HepG2 (cell line): ENCODE measurements around the gene STRN3. TPM values are rescaled to one million over a fixed set of nuclear protein-coding genes. Genes with fewer than 3 reads are reported as not detected.

Source experiments
- ATAC-seq: fragments of 200-7000 bp; cut with Tn5 transposase; 3 replicates; pipeline ENCODE4 v1.9.1; 2020; ENCODE audit warnings: mild to moderate bottlenecking, moderate library complexity
- BruUV-seq: library from RNA; stranded (reverse); fragments of 400-500 nt; replicated peaks from 2 replicates; lab custom pipeline; 2021; lab: Mats Ljungman, UMichigan
- CTCF ChIA-PET: fragments of 300-600 bp; formaldehyde crosslinking; extraction: SDS; loops from one replicate; lab custom pipeline; 2021; ENCODE audit warnings: low total read pairs, inconsistent platforms, low intra/inter-chr PET ratio; lab: Yijun Ruan, JAX
- POLR2A ChIA-PET: fragments of 350-600 bp; sonication (Branson Sonifier 250); formaldehyde crosslinking; loops from one replicate; lab custom pipeline; 2020; ENCODE audit warnings: antibody characterized with exemption, inconsistent platforms; lab: Yijun Ruan, JAX
- DNase-seq: peaks from one replicate; pipeline ENCODE4 v3.0.0-alpha.2; 2015; ENCODE audit warnings: low spot score
- FAIRE-seq: peaks from 3 replicates; lab custom pipeline; 2011; peaks lifted over from hg19 to GRCh38; lab: Jason Lieb, UNC
- H2AFZ ChIP-seq: one replicate; pipeline ENCODE4 v1.6.1; 2011; ENCODE audit warnings: low read length, inconsistent platforms
- H3K27ac ChIP-seq: fragments of 300-600 bp; 3 replicates; pipeline ENCODE4 v1.8.0; 2011; ENCODE audit warnings: mixed run types, mild to moderate bottlenecking, mixed read lengths, low read length, inconsistent platforms; ENCODE audit not compliant: insufficient read depth; ENCODE audit errors: extremely low read length
- H3K27me3 ChIP-seq, 2 experiments: fragments of 200-600 bp in 1 of 2; 2 replicates in 1 of 2; 3 replicates in 1 of 2; pipeline versions ENCODE4 v1.6.0 to v1.8.0; 2011; ENCODE audit warnings: low read length in 2 of 2, mild to moderate bottlenecking in 2 of 2, moderate library complexity in 2 of 2, inconsistent platforms in 1 of 2; ENCODE audit not compliant: insufficient read depth in 2 of 2, control insufficient read depth in 1 of 2
- H3K36me3 ChIP-seq, 2 experiments: fragments of 200-600 bp in 1 of 2; replicated peaks in 1 of 2; 2 replicates in 1 of 2; 3 replicates in 1 of 2; pipeline versions ENCODE4 v1.5.1 to v1.8.0; 2011; ENCODE audit warnings: low read length in 2 of 2, inconsistent platforms in 1 of 2; ENCODE audit not compliant: insufficient read depth in 2 of 2, control insufficient read depth in 1 of 2
- H3K4me1 ChIP-seq: 2 replicates; pipeline ENCODE4 v1.5.1; 2012; ENCODE audit warnings: low read length, inconsistent platforms; ENCODE audit not compliant: insufficient read depth
- H3K4me2 ChIP-seq: 2 replicates; pipeline ENCODE4 v1.6.0; 2011; ENCODE audit warnings: low read depth, low read length, inconsistent platforms
- H3K4me3 ChIP-seq, 3 experiments: fragments of 200-600 bp in 1 of 3; sonication (generic), shearing (Covaris generic) in 1 of 3; replicated peaks in 1 of 3; 2 replicates each; pipeline ENCODE4 v1.5.1; 2011 to 2016; ENCODE audit warnings: low read length in 3 of 3, inconsistent platforms in 2 of 3, low read depth in 2 of 3, mild to moderate bottlenecking in 2 of 3, control low read depth in 1 of 3, mixed read lengths in 1 of 3; ENCODE audit not compliant: insufficient read depth in 1 of 3
- H3K79me2 ChIP-seq: one replicate; pipeline ENCODE4 v1.6.1; 2011; ENCODE audit warnings: low read length, inconsistent platforms; ENCODE audit not compliant: insufficient read depth
- H3K9ac ChIP-seq: 2 replicates; pipeline ENCODE4 v1.6.0; 2011; ENCODE audit warnings: mild to moderate bottlenecking, low read depth, low read length, inconsistent platforms; ENCODE audit not compliant: insufficient read depth
- H3K9me3 ChIP-seq: 2 replicates; pipeline ENCODE4 v1.5.1; 2012; ENCODE audit warnings: mild to moderate bottlenecking, low read length
- H4K20me1 ChIP-seq: 2 replicates; pipeline ENCODE4 v1.6.0; 2011; ENCODE audit warnings: inconsistent platforms, mild to moderate bottlenecking, low read length, moderate library complexity; ENCODE audit not compliant: insufficient read depth
- FOXM1 ChIP-seq: sonication (generic); formaldehyde crosslinking; IDR thresholded peaks from 2 replicates; pipeline ENCODE4 v1.5.0; 2020; ENCODE audit warnings: missing genetic modification reagents
- KLF16 ChIP-seq, 2 experiments: sonication (generic) in 1 of 2; formaldehyde crosslinking in 1 of 2; IDR thresholded peaks; 2 replicates each; pipeline versions ENCODE4 v1.6.1 to v1.8.0; 2016 to 2023; ENCODE audit warnings: missing genetic modification reagents in 2 of 2, missing compliant biosample characterization in 1 of 2
- MAFK ChIP-seq, 2 experiments: IDR thresholded peaks in 1 of 2; conservative IDR thresholded peaks in 1 of 2; 2 replicates each; pipeline ENCODE4 v1.6.1; 2011; ENCODE audit warnings: improper control_type of control experiment in 2 of 2, low read length in 2 of 2
- PHF5A ChIP-seq: IDR thresholded peaks from one replicate; pipeline ENCODE4 v1.6.1; 2018; ENCODE audit warnings: low read depth, missing genetic modification reagents; ENCODE audit not compliant: unreplicated experiment
- SETDB1 ChIP-seq: sonication (generic); formaldehyde crosslinking; IDR thresholded peaks from 2 replicates; pipeline ENCODE4 v1.5.1; 2020; ENCODE audit warnings: missing genetic modification reagents, mild to moderate bottlenecking, borderline replicate concordance
- SRSF9 ChIP-seq: fragments of 200-400 bp; formaldehyde crosslinking; IDR thresholded peaks from 2 replicates; pipeline ENCODE4 v1.6.1; 2018; ENCODE audit warnings: borderline replicate concordance, mild to moderate bottlenecking, low read depth, low read length; ENCODE audit not compliant: insufficient read depth, poor library complexity, severe bottlenecking
- ZNF234 ChIP-seq: sonication (generic); formaldehyde crosslinking; conservative IDR thresholded peaks from 2 replicates; pipeline ENCODE4 v1.5.1; 2020; ENCODE audit warnings: mild to moderate bottlenecking, missing genetic modification reagents
- ZNF687 ChIP-seq: sonication (generic); formaldehyde crosslinking; IDR thresholded peaks from 2 replicates; pipeline ENCODE4 v1.5.1; 2020; ENCODE audit warnings: mild to moderate bottlenecking, missing genetic modification reagents, moderate library complexity
- WGBS: methylation state at CpG from one replicate; pipeline ENCODE4 v1.1.6; 2017; ENCODE audit warnings: low lambda C conversion rate; 5-methylcytosine and 5-hydroxymethylcytosine counted together
- in situ Hi-C: cut with HindIII; loops from 2 replicates; pipeline ENCODE4 v1.10.0; 2017; ENCODE audit warnings: low pct_unique_long_range_greater_than_20kb; ENCODE audit not compliant: extremely low pct_ligation_motif_present
- intact Hi-C: fragments of 100-400 bp; cut with micrococcal nuclease; formaldehyde crosslinking; loops from one replicate; pipeline ENCODE4 v1.10.0; 2022; ENCODE audit not compliant: unreplicated experiment
- polyA plus RNA-seq, 8 experiments: library from polyadenylated mRNA; depleted of rRNA in 3 of 8; stranded (reverse) in 7 of 8; unstranded in 1 of 8; fragments of >200 nt; fragmentation: Illumina TruSeq in 4 of 8; extraction: Trizol in 4 of 8; gene quantifications; 2 replicates each; pipeline versions ENCODE4 v1.2.1 to v1.2.3, GENCODE V29; 2011 to 2016; ENCODE audit warnings: low read depth in 4 of 8, missing spikeins in 1 of 8, mixed read lengths in 1 of 8; ENCODE audit not compliant: insufficient read depth in 1 of 8
- total RNA-seq, 5 experiments: library from RNA; depleted of rRNA; stranded (reverse); fragments of >200 nt; fragmentation: Illumina TruSeq; extraction: Trizol; gene quantifications; 2 replicates each; pipeline ENCODE4 v1.2.3, GENCODE V29; 2016; ENCODE audit warnings: low read depth in 1 of 5
- TF ChIP-seq, protein P1 (sequence below): sonication (generic); formaldehyde crosslinking; IDR thresholded peaks from 2 replicates; pipeline ENCODE4 v1.4.0; 2020; ENCODE audit warnings: mild to moderate bottlenecking, low read depth, missing genetic modification reagents
- TF ChIP-seq, protein P2 (sequence below): sonication (generic); formaldehyde crosslinking; IDR thresholded peaks from 2 replicates; pipeline ENCODE4 v1.4.0; 2020; ENCODE audit warnings: missing genetic modification reagents, mild to moderate bottlenecking, borderline replicate concordance

Gene STRN3
- total and polyA plus RNA-seq, 2 of the 13 experiments (the other 11 are each of a cell fraction or from before 2014, with no cell fraction given), result 49.4 to 123 TPM

DNA sequence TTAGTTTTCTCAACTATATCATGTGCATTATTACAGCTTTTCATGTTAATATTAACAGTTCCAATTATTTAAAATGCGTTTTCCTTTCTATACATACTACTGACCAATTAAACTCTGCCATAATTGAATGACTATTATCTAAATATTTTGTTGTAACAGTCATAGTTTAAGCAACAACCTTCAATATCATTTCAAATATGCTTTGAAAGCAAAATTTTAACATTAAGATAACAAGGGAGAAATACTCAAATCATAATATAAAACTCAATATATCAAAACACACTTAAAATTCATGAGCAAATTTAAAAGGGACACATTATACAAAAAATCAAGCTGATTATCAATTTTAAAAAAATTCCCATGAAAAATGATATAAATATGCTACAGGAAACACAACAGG lies 111.4 kb downstream of the STRN3 start:
- Histone ChIP-seq H3K36me3 (peaks cover 16 to 39% of the 10 kb centered on the region in 2 experiments), H3K4me2 (no peak overlapping the region), H3K4me3 (no peak overlapping the region), H2AFZ (no peak overlapping the region), H3K9me3 (no peaks in the 10 kb centered on the region), H4K20me1 (no peaks in the 10 kb centered on the region), H3K27ac (no peak overlapping the region), H3K4me1 (no peaks in the 10 kb centered on the region), H3K79me2 (no peaks in the 10 kb centered on the region), H3K9ac (no peak overlapping the region), H3K27me3 (no peaks in the 10 kb centered on the region)
- no peak for FAIRE-seq
- in situ Hi-C loops, result no loop called here
- no TSS peak for BruUV-seq
- intact Hi-C loops, result no loop called here
- 94% methylated on average over 1 of the region's 1 CpG for WGBS
- POLR2A ChIA-PET, result interaction anchor here (1.4 kb wide), 1 partner anchor 41 kb away, joined by 3 read pairs; the partner anchor contains the start of gene COCH
- no peak for ATAC-seq
- CTCF ChIA-PET, result no interaction called here
- TF ChIP-seq SRSF9 (peak; percentile 37), MAFK (conservative IDR thresholded peaks at IDR 0.05 in 1 of 2, IDR thresholded peaks at IDR 0.05 in 1 of 2; ENCODE audit: low read length in 2 of 2) (peak; percentile 58 to 60)
- TF ChIP-seq, protein P1, sequence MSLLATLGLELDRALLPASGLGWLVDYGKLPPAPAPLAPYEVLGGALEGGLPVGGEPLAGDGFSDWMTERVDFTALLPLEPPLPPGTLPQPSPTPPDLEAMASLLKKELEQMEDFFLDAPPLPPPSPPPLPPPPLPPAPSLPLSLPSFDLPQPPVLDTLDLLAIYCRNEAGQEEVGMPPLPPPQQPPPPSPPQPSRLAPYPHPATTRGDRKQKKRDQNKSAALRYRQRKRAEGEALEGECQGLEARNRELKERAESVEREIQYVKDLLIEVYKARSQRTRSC (CRISPR knock-in tag), result no peak
- no peak for DNase-seq

GRCh38 chr14:30908826-30909225 lies 117.4 kb downstream of the STRN3 start:
- FAIRE-seq, result no peak
- in situ Hi-C loops (no loop called here), intact Hi-C loops (no loop called here)
- 92% methylated on average over 2 of the region's 2 CpGs for WGBS
- Histone ChIP-seq H3K4me2 (no peak overlapping the region), H3K9ac (no peak overlapping the region), H3K4me3 (no peak overlapping the region), H3K27ac (no peak overlapping the region), H4K20me1 (no peaks in the 10 kb centered on the region; the same call in 1 of the 2 replicates), H3K79me2 (no peaks in the 10 kb centered on the region), H2AFZ (no peak overlapping the region), H3K4me1 (peaks cover 6% of the 10 kb centered on the region), H3K27me3 (no peaks in the 10 kb centered on the region), H3K36me3 (peaks cover 35 to 83% of the 10 kb centered on the region in 2 experiments), H3K9me3 (no peaks in the 10 kb centered on the region)
- no peak for DNase-seq
- POLR2A ChIA-PET, result no interaction called here
- CTCF ChIA-PET, result no interaction called here
- no peak for ATAC-seq
- BruUV-seq, result no TSS peak
- TF ChIP-seq ZNF687 (no peak), ZNF234 (CRISPR knock-in tag) (no peak), KLF16 (CRISPR knock-in tag; IDR thresholded peaks at IDR 0.05) (no peak), PHF5A (CRISPR knock-in tag) (no peak), SETDB1 (CRISPR knock-in tag) (no peak), FOXM1 (CRISPR knock-in tag) (no peak)
- TF ChIP-seq, protein P2, sequence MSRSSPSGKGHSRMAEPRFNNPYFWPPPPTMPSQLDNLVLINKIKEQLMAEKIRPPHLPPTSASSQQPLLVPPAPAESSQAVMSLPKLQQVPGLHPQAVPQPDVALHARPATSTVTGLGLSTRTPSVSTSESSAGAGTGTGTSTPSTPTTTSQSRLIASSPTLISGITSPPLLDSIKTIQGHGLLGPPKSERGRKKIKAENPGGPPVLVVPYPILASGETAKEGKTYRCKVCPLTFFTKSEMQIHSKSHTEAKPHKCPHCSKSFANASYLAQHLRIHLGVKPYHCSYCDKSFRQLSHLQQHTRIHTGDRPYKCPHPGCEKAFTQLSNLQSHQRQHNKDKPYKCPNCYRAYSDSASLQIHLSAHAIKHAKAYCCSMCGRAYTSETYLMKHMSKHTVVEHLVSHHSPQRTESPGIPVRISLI (CRISPR knock-in tag), result no peak
